HG02642 (cell line): ENCODE data around the gene TSKU.
"Not testable (repeated sequence)": the region's sequence is repeated elsewhere in the genome, so short reads cannot be mapped to it uniquely, and the experiment has no call there.

ENCODE experiments used
- ATAC-seq: cut with Tn5 transposase; IDR thresholded peaks from one replicate; pipeline ENCODE4 v1.9.1; 2021; ENCODE audit warnings: mild to moderate bottlenecking; ENCODE audit not compliant: unreplicated experiment, poor library complexity

The TSKU gene

GRCh38 chr11:76821396-76821795 lies 38.2 kb downstream of the TSKU start:
- not testable (repeated sequence) for ATAC-seq

GRCh38 chr11:76822406-76822805 lies 39.2 kb downstream of the TSKU start:
- ATAC-seq = no peak

- ATAC-seq = no peak
Measured at GRCh38 chr11:76823481-76824028, 40.4 kb downstream of the TSKU start.

- ATAC-seq = no peak
Measured at GRCh38 chr11:76824083-76824939, 41.2 kb downstream of the TSKU start.

- ATAC-seq = no peak
Measured at GRCh38 chr11:76824980-76825725, 42.0 kb downstream of the TSKU start.

- ATAC-seq = no peak
Measured at GRCh38 chr11:76825726-76826396, 42.7 kb downstream of the TSKU start.

GRCh38 chr11:76826508-76826907 lies 43.4 kb downstream of the TSKU start:
- ATAC-seq = not testable (repeated sequence)

GRCh38 chr11:76827005-76827404 lies 43.8 kb downstream of the TSKU start:
- ATAC-seq = not testable (repeated sequence)

- ATAC-seq = no peak
Measured at GRCh38 chr11:76830639-76831327, 47.6 kb downstream of the TSKU start.

GRCh38 chr11:76831686-76832310 lies 48.6 kb downstream of the TSKU start:
- no peak for ATAC-seq

GRCh38 chr11:76832361-76832760 lies 49.2 kb downstream of the TSKU start:
- ATAC-seq = no peak

- no peak for ATAC-seq
Measured at GRCh38 chr11:76834151-76834550, 51.0 kb downstream of the TSKU start.

- no peak for ATAC-seq
Measured at GRCh38 chr11:76835036-76835435, 51.9 kb downstream of the TSKU start.

- no peak for ATAC-seq
Measured at GRCh38 chr11:76835928-76836612, 52.9 kb downstream of the TSKU start.

- no peak for ATAC-seq
Measured at GRCh38 chr11:76836613-76837291, 53.6 kb downstream of the TSKU start.

- ATAC-seq = no peak
Measured at GRCh38 chr11:76837696-76838677, 54.8 kb downstream of the TSKU start.

GRCh38 chr11:76838678-76839068 lies 55.5 kb downstream of the TSKU start:
- ATAC-seq = no peak
